GM20000 (cell line): Measurements from ENCODE around the gene TUBG2.
A peak's percentile ranks its signal among the peaks of the same experiment; 100 is the strongest.

Experiments used
- DNase-seq: peaks from one replicate; pipeline ENCODE4 v3.0.0; 2012; ENCODE audit warnings: low spot score
- CTCF ChIP-seq: IDR thresholded peaks from 2 replicates; pipeline ENCODE4 v1.5.1; 2012; ENCODE audit warnings: mild to moderate bottlenecking, control low read depth; ENCODE audit errors: extremely low read depth, missing control alignments

Gene TUBG2

GRCh38 chr17:42677012-42677857 lies 18.2 kb downstream of the TUBG2 start:
- peak; percentile 100 for DNase-seq
- no peak for TF ChIP-seq CTCF

- TF ChIP-seq CTCF: no peak
- peak; percentile 94 for DNase-seq
Observed at GRCh38 chr17:42677921-42678781, 19.1 kb downstream of the TUBG2 start.

- no peak for TF ChIP-seq CTCF
- peak; percentile 62 for DNase-seq
Observed at GRCh38 chr17:42678951-42679491, 19.9 kb downstream of the TUBG2 start.

- peak; percentile 89 for DNase-seq
- peak; percentile 97 for TF ChIP-seq CTCF
Observed at GRCh38 chr17:42679492-42680330, 20.6 kb downstream of the TUBG2 start.

- DNase-seq: peak; percentile 63
- TF ChIP-seq CTCF: no peak
Observed at GRCh38 chr17:42680331-42680808, 21.3 kb downstream of the TUBG2 start.

GRCh38 chr17:42681976-42682721 lies 23.1 kb downstream of the TUBG2 start, which contains the start of gene CNTNAP1:
CNTNAP1 (plus strand) TSS chr17:42682531; CDS start chr17:42682830, 299 bp downstream.
- peak; percentile 85 for DNase-seq
- TF ChIP-seq CTCF: no peak
